Left ventricle myocardium inferior (tissue), 1 donor: Measurements from ENCODE around the gene SIGMAR1. TPM values are rescaled to one million over a fixed set of nuclear protein-coding genes. Genes with fewer than 3 reads are reported as not detected.
A peak's percentile ranks its signal among the peaks of the same experiment; 100 is the strongest.

Experiments
- DNase-seq: peaks from one replicate; pipeline ENCODE4 v3.0.0-alpha.2; 2020
- H3K27ac ChIP-seq: fragments of 200-600 bp; replicated peaks from 2 replicates; pipeline ENCODE4 v1.8.0; 2021
- H3K27me3 ChIP-seq: fragments of 200-600 bp; 2 replicates; pipeline ENCODE4 v1.8.0; 2021; ENCODE audit warnings: low read depth
- H3K36me3 ChIP-seq: fragments of 200-600 bp; 2 replicates; pipeline ENCODE4 v1.8.0; 2021
- H3K4me1 ChIP-seq: fragments of 200-600 bp; 2 replicates; pipeline ENCODE4 v1.8.0; 2021
- H3K4me3 ChIP-seq: fragments of 200-600 bp; 2 replicates; pipeline ENCODE4 v1.8.0; 2021; ENCODE audit warnings: mild to moderate bottlenecking, moderate library complexity
- H3K9me3 ChIP-seq: fragments of 200-600 bp; replicated peaks from 2 replicates; pipeline ENCODE4 v1.8.0; 2021
- CTCF ChIP-seq: fragments of 200-600 bp; IDR thresholded peaks from 2 replicates; pipeline ENCODE4 v1.8.0; 2021; ENCODE audit warnings: antibody characterized with exemption, mild to moderate bottlenecking, borderline replicate concordance
- intact Hi-C: fragments of 100-400 bp; cut with micrococcal nuclease; formaldehyde crosslinking; loops from one replicate; pipeline ENCODE4 v1.11.0; 2022
- total RNA-seq: library from RNA; stranded (reverse); fragmentation: NEBNext Ultra II Directional; extraction: Animal tissue kit (Norgen Biotek cat#: 25700); gene quantifications from one replicate; pipeline ENCODE4 v1.2.1, GENCODE V29; 2021
- donor health status: DM: no; HTN: yes; CAD: no; lungs with severe emphysema.

Gene SIGMAR1
- total RNA-seq, 1 donor from 2014 or later: 20.0 TPM

DNA sequence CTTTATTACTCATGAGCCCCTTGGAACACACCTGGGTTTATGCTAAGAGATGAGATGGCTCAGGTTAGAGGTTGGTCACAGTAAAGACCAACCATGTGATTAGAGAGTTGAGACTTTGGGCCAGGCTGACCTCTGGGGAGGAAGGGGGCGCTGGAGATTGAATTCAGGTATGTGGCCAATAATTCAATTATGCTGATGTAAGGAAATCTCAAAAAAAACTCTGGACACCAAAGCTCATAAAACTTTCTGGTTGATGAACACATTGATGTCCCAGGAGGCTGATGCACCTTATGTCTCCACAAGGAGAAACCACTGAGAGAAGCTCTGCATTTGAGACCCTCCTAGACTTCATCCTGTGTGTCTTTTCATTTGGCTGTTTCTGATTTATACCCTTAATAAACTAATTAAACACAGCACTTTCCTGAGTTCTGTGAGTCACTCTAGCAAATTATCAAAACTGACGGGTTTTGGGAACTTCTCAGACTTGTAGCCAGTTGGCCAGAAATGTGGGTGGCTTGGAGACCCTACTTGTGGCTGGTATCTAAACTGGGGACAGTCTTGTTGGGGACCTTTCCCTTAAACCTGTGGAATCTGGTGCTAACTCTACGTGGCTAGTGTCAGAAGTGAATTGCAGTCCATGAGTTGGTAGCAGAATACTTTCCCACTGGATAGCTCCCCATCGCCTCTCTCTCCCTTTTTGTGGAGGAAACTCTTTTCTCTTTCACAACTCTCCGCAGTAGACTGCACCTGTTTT is 32.4 kb upstream of the SIGMAR1 start:
- Histone ChIP-seq H3K4me3 (no peak overlapping the region), H3K4me1 (peaks cover 22% of the 10 kb centered on the region), H3K27me3 (no peaks in the 10 kb centered on the region), H3K9me3 (peaks cover 9% of the 10 kb centered on the region), H3K27ac (no peak overlapping the region), H3K36me3 (peaks cover 5% of the 10 kb centered on the region)
- TF ChIP-seq CTCF: no peak
- DNase-seq: no peak
- intact Hi-C loops: no loop called here

GRCh38 chr9:34665381-34666250 is 28.0 kb upstream of the SIGMAR1 start:
- DNase-seq: peak; percentile 94
- Histone ChIP-seq H3K27me3 (no peaks in the 10 kb centered on the region), H3K9me3 (peaks cover 9% of the 10 kb centered on the region), H3K4me3 (peak overlapping the region; percentile 79), H3K4me1 (peaks cover 29% of the 10 kb centered on the region), H3K36me3 (peaks cover 16% of the 10 kb centered on the region), H3K27ac (peak overlapping the region; percentile 98)
- no peak for TF ChIP-seq CTCF
- intact Hi-C loops: no loop called here

- Histone ChIP-seq H3K9me3 (peaks cover 4% of the 10 kb centered on the region), H3K27me3 (no peaks in the 10 kb centered on the region), H3K27ac (peak overlapping the region; percentile 98), H3K36me3 (peaks cover 22% of the 10 kb centered on the region), H3K4me1 (peaks cover 29% of the 10 kb centered on the region), H3K4me3 (peak overlapping the region; percentile 79)
- intact Hi-C loops: no loop called here
- DNase-seq: no peak
- TF ChIP-seq CTCF: no peak
Measured at GRCh38 chr9:34665067-34665380, 27.4 kb upstream of the SIGMAR1 start.

GRCh38 chr9:34664281-34665066 is 26.9 kb upstream of the SIGMAR1 start:
- peak; percentile 79 for DNase-seq
- H3K4me3 ChIP-seq: peak overlapping the region; percentile 79
- no peaks in the 10 kb centered on the region for H3K27me3 ChIP-seq
- TF ChIP-seq CTCF: peak; percentile 80
- intact Hi-C loops: no loop called here
- peaks cover 27% of the 10 kb centered on the region for H3K36me3 ChIP-seq
- peaks cover 29% of the 10 kb centered on the region for H3K4me1 ChIP-seq
- H3K9me3 ChIP-seq: no peaks in the 10 kb centered on the region
- H3K27ac ChIP-seq: peak overlapping the region; percentile 98

DNA sequence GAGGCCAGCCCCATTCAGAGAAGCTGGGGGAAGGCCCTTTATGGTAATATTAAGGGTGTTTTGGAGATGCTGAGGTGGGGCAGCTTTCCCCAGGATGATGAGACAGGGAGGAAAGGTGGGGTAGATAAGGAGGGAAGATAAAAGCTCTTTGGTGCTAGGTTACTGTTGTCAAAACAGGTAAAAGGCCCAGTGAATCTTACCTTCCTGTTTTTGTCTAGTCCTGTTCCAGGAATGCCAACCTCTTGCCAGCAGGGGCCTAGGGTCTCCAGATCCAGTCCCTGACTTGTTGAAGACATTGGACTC is 25.7 kb upstream of the SIGMAR1 start:
- no peaks in the 10 kb centered on the region for H3K27me3 ChIP-seq
- peaks cover 25% of the 10 kb centered on the region for H3K36me3 ChIP-seq
- no peak for TF ChIP-seq CTCF
- H3K4me1 ChIP-seq: peaks cover 29% of the 10 kb centered on the region
- intact Hi-C loops: no loop called here
- H3K27ac ChIP-seq: no peak overlapping the region
- H3K9me3 ChIP-seq: no peaks in the 10 kb centered on the region
- DNase-seq: no peak
- no peak overlapping the region for H3K4me3 ChIP-seq
